B cell (primary cell): ENCODE data around the gene MBNL2. TPM values are rescaled to one million over a fixed set of nuclear protein-coding genes. Genes with fewer than 3 reads are reported as not detected.

Experiments
- ATAC-seq: fragments of 200-7000 bp; cut with Tn5 transposase; one replicate; pipeline ENCODE4 v1.10.0; 2021; ENCODE audit warnings: low read depth, mild to moderate bottlenecking, moderate number of reproducible peaks, moderate library complexity
- CTCF ChIA-PET: fragments of 350-600 bp; sonication (Branson Sonifier 250); formaldehyde crosslinking; loops from one replicate; lab custom pipeline; 2021; ENCODE audit warnings: antibody characterized with exemption, inconsistent platforms; lab: Charles Lee
- POLR2A ChIA-PET: fragments of 350-600 bp; sonication (Branson Sonifier 250); formaldehyde crosslinking; loops from one replicate; lab custom pipeline; 2021; ENCODE audit warnings: antibody characterized with exemption; lab: Charles Lee
- DNase-seq: peaks from one replicate; pipeline ENCODE4 v3.0.0; 2013
- H2AFZ ChIP-seq: 2 replicates; pipeline ENCODE4 v1.6.1; 2012; ENCODE audit warnings: mild to moderate bottlenecking, low read depth, low read length; ENCODE audit not compliant: insufficient read depth, poor library complexity, severe bottlenecking
- H3K27ac ChIP-seq, 2 donors: 1 replicate in 1 of 2; 2 replicates in 1 of 2; pipeline ENCODE4 v1.5.1; 2012 to 2013; ENCODE audit warnings: low read length in 2 of 2, mild to moderate bottlenecking in 2 of 2, moderate library complexity in 1 of 2
- H3K27me3 ChIP-seq, 4 experiments: fragments of 200-600 bp in 1 of 4; sonication (generic) in 1 of 4; replicated peaks in 1 of 4; 1 replicate in 2 of 4; 2 replicates in 2 of 4; pipeline versions ENCODE4 v1.6.1 to v1.7.0; 2013 to 2016; ENCODE audit warnings: low read length in 3 of 4, mild to moderate bottlenecking in 2 of 4, mixed read lengths in 1 of 4, moderate library complexity in 1 of 4; ENCODE audit not compliant: insufficient read depth in 4 of 4, control insufficient read depth in 3 of 4; ENCODE audit errors: control extremely low read depth in 1 of 4
- H3K36me3 ChIP-seq, 2 experiments: replicated peaks in 1 of 2; 1 replicate in 1 of 2; 2 replicates in 1 of 2; pipeline versions ENCODE4 v1.6.1 to v1.7.1; 2013; ENCODE audit warnings: low read length in 1 of 2; ENCODE audit not compliant: insufficient read depth in 2 of 2, control insufficient read depth in 1 of 2; ENCODE audit errors: control extremely low read depth in 1 of 2, extremely low read depth in 1 of 2
- H3K4me1 ChIP-seq, 2 donors: fragments of 200-600 bp in 1 of 2; sonication (generic) in 1 of 2; 1 replicate in 1 of 2; 2 replicates in 1 of 2; pipeline versions ENCODE4 v1.5.1 to v1.6.1; 2013 to 2017; ENCODE audit warnings: low read length in 2 of 2; ENCODE audit not compliant: control insufficient read depth in 2 of 2, insufficient read depth in 2 of 2
- H3K4me2 ChIP-seq: replicated peaks from 2 replicates; pipeline ENCODE3; 2012; ENCODE audit warnings: mild to moderate bottlenecking, low read depth, low read length; ENCODE audit not compliant: poor library complexity, severe bottlenecking
- H3K4me3 ChIP-seq, 5 experiments: fragments of 200-600 bp in 1 of 5; sonication (generic) in 1 of 5; 1 replicate in 3 of 5; 2 replicates in 2 of 5; pipeline versions ENCODE4 v1.5.1 to v1.7.0; 2011 to 2016; ENCODE audit warnings: low read length in 4 of 5, mild to moderate bottlenecking in 4 of 5, low read depth in 2 of 5, control low read depth in 1 of 5, moderate library complexity in 1 of 5; ENCODE audit not compliant: insufficient read depth in 1 of 5; ENCODE audit errors: control extremely low read depth in 1 of 5, extremely low read depth in 1 of 5
- H3K79me2 ChIP-seq: fragments of 200-600 bp; sonication (generic); one replicate; pipeline ENCODE4 v1.6.0; 2016; ENCODE audit warnings: low read length; ENCODE audit not compliant: control insufficient read depth, insufficient read depth
- H3K9ac ChIP-seq: fragments of 200-600 bp; sonication (generic); 2 replicates; pipeline ENCODE4 v1.6.1; 2017; ENCODE audit warnings: mild to moderate bottlenecking, low read length, moderate library complexity
- H3K9me3 ChIP-seq, 3 donors: one replicate each; pipeline versions ENCODE4 v1.6.1 to v1.7.1; 2013; ENCODE audit warnings: low read length in 2 of 3; ENCODE audit not compliant: control insufficient read depth in 2 of 3, insufficient read depth in 1 of 3; ENCODE audit errors: control extremely low read depth in 1 of 3
- H4K20me1 ChIP-seq: 2 replicates; pipeline ENCODE4 v1.6.0; 2012; ENCODE audit warnings: mild to moderate bottlenecking, low read length; ENCODE audit not compliant: insufficient read depth, control insufficient read depth, poor library complexity, severe bottlenecking
- H3K27ac Mint-ChIP-seq: one replicate; pipeline ENCODE4 v1.8.0; 2021; ENCODE audit warnings: mixed read lengths
- H3K27me3 Mint-ChIP-seq: one replicate; pipeline ENCODE4 v1.8.0; 2021; ENCODE audit warnings: mixed read lengths
- H3K4me1 Mint-ChIP-seq: one replicate; pipeline ENCODE4 v1.8.0; 2021; ENCODE audit warnings: mixed read lengths
- H3K4me3 Mint-ChIP-seq: one replicate; pipeline ENCODE4 v1.8.0; 2021; ENCODE audit warnings: mixed read lengths
- H3K9me3 Mint-ChIP-seq: one replicate; pipeline ENCODE4 v1.8.0; 2022; ENCODE audit warnings: mixed read lengths; ENCODE audit not compliant: insufficient read depth
- EZH2 ChIP-seq: IDR thresholded peaks from 2 replicates; pipeline ENCODE4 v1.6.1; 2012; ENCODE audit warnings: borderline replicate concordance, low read depth, mild to moderate bottlenecking, moderate library complexity, low read length; ENCODE audit not compliant: insufficient read depth, poor library complexity, severe bottlenecking
- WGBS: methylation state at CpG from one replicate; pipeline ENCODE4 v1.1.5; 2013; ENCODE audit warnings: missing lambda C conversion rate; ENCODE audit not compliant: insufficient coverage; 5-methylcytosine and 5-hydroxymethylcytosine counted together
- intact Hi-C: fragments of 100-400 bp; cut with micrococcal nuclease; formaldehyde crosslinking; loops from one replicate; pipeline ENCODE4 v1.10.0; 2022
- polyA plus RNA-seq: library from polyadenylated mRNA; depleted of rRNA; stranded (reverse); fragments of >200 nt; gene quantifications from 2 replicates; pipeline ENCODE4 v1.2.3, GENCODE V29; 2012
- total RNA-seq, 2 donors: library from RNA; stranded (reverse); fragments of 120-200 nt in 1 of 2; gene quantifications; 1 replicate in 1 of 2; 2 replicates in 1 of 2; pipeline versions ENCODE4 v1.2.3 to v1.2.4, GENCODE V29; 2013 to 2022
- TF ChIP-seq, protein P1 (sequence below): fragments of 200-600 bp; IDR thresholded peaks from one replicate; pipeline ENCODE4 v1.8.0; 2022; ENCODE audit warnings: antibody characterized with exemption, mild to moderate bottlenecking

Gene MBNL2
- total and polyA plus RNA-seq, 2 donors (not counting 1 experiment from before 2014, with no cell fraction given) = 6.9 to 50.1 TPM

DNA sequence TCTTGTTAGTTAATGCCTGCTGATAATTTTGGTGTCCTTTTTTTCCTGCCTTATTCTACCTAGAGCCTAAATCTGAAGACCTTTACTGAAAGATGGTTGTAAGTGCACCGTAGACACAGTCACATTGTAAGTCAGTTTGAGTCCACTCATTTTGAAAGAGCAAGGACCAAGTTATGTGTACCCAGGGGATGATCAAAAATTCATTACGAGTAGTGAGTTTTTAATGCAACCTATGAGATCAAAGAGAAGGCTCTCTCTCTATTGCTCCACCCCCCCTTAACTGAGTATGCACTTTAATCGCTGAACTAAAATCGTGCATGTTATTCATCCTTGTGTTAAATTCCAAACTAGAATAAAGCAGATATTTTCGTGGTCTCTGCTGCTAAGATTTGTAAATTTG, 213.7 kb downstream of the MBNL2 start:
- Histone ChIP-seq H3K9me3 (no peaks in the 10 kb centered on the region), H3K4me2 (peak overlapping the region; percentile 10), H3K27ac (no peak overlapping the region), H3K79me2 (peaks cover 26% of the 10 kb centered on the region), H4K20me1 (no peaks in the 10 kb centered on the region), H2AFZ (no peak overlapping the region), H3K4me1 (peaks cover 9 to 11% of the 10 kb centered on the region in 2 donors), H3K36me3 (no peaks in the 10 kb centered on the region), H3K9ac (no peak overlapping the region), H3K27me3 (no peaks in the 10 kb centered on the region), H3K4me3 (no peak overlapping the region)
- ATAC-seq = no peak
- intact Hi-C loops = loop anchor here (10.0 kb wide), 1 partner anchor 1069 kb away; no protein-coding TSS in a partner anchor
- peak overlapping the region; percentile 83 for H3K4me3 Mint-ChIP-seq
- peaks cover 30% of the 10 kb centered on the region for H3K4me1 Mint-ChIP-seq
- H3K27ac Mint-ChIP-seq = peak overlapping the region; percentile 37
- WGBS = no CpG with 5 or more reads among the region's 5 CpGs
- peak; percentile 10 for DNase-seq
- H3K27me3 Mint-ChIP-seq = no peaks in the 10 kb centered on the region
- CTCF ChIA-PET = interaction anchor here (0.9 to 1.5 kb wide), 3 partner anchors 10 to 34 kb away, joined by 3 read pairs; no protein-coding TSS in a partner anchor
- POLR2A ChIA-PET = interaction anchor here (0.6 kb wide), 1 partner anchor 1408 kb away, joined by 3 read pairs; no protein-coding TSS in a partner anchor
- H3K9me3 Mint-ChIP-seq = no peaks in the 10 kb centered on the region
- TF ChIP-seq, protein P1, sequence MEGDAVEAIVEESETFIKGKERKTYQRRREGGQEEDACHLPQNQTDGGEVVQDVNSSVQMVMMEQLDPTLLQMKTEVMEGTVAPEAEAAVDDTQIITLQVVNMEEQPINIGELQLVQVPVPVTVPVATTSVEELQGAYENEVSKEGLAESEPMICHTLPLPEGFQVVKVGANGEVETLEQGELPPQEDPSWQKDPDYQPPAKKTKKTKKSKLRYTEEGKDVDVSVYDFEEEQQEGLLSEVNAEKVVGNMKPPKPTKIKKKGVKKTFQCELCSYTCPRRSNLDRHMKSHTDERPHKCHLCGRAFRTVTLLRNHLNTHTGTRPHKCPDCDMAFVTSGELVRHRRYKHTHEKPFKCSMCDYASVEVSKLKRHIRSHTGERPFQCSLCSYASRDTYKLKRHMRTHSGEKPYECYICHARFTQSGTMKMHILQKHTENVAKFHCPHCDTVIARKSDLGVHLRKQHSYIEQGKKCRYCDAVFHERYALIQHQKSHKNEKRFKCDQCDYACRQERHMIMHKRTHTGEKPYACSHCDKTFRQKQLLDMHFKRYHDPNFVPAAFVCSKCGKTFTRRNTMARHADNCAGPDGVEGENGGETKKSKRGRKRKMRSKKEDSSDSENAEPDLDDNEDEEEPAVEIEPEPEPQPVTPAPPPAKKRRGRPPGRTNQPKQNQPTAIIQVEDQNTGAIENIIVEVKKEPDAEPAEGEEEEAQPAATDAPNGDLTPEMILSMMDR = no peak
- no peak for TF ChIP-seq EZH2

DNA sequence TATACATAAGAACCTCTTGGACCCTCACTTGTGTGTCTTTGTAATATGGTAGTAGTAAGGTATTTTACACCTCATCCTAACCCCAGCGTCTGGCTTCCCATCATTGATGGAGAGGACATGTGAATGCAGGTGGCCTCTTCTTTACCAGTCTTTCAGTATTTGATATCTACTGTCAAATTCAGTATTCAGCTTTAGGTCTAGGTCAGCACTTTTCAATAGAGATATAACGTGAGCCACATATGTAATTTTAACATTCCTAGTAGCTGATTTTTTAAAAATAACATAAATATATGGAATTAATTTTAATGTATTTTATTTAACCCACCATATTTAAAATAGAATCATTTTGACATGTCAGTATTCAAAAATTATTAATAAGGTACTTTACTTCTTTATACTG, 214.7 kb downstream of the MBNL2 start:
- H3K4me3 ChIP-seq = no peak overlapping the region

More for the DNA sequence above, 214.7 kb downstream of the MBNL2 start:
- no peak overlapping the region for H3K4me2 ChIP-seq
- ATAC-seq = no peak
- H3K27me3 ChIP-seq = no peaks in the 10 kb centered on the region
- no peak overlapping the region for H3K27ac ChIP-seq
- H3K79me2 ChIP-seq = peaks cover 26% of the 10 kb centered on the region
- no peak for DNase-seq
- peaks cover 32% of the 10 kb centered on the region for H3K4me1 Mint-ChIP-seq
- intact Hi-C loops = loop anchor here (10.0 kb wide), 1 partner anchor 1068 kb away; no protein-coding TSS in a partner anchor
- no peak overlapping the region for H3K27ac Mint-ChIP-seq
- no peaks in the 10 kb centered on the region for H4K20me1 ChIP-seq
- H3K9me3 Mint-ChIP-seq = no peaks in the 10 kb centered on the region
- no peaks in the 10 kb centered on the region for H3K9me3 ChIP-seq
- CTCF ChIA-PET = interaction anchor here (1.5 kb wide), 1 partner anchor 11 kb away, joined by 3 read pairs; no protein-coding TSS in a partner anchor
- no peak for TF ChIP-seq EZH2
- TF ChIP-seq, protein P1 = no peak
- no peaks in the 10 kb centered on the region for H3K27me3 Mint-ChIP-seq
- H3K9ac ChIP-seq = no peak overlapping the region
- H3K36me3 ChIP-seq = no peaks in the 10 kb centered on the region
- H3K4me3 Mint-ChIP-seq = peak overlapping the region; percentile 18
- no peak overlapping the region for H2AFZ ChIP-seq
- H3K4me1 ChIP-seq = peaks cover 9 to 11% of the 10 kb centered on the region in 2 donors
- no CpG with 5 or more reads among the region's 2 CpGs for WGBS
- POLR2A ChIA-PET = no interaction called here
